BLaER1 treated with 17β-estradiol and CSF1 and Interleukin-3, amounts not matched to agents 10 nM and 100 nM (cell line): Measurements from ENCODE around the gene KRTAP4-12.
"Not testable (repeated sequence)": the region's sequence is repeated elsewhere in the genome, so short reads cannot be mapped to it uniquely, and the experiment has no call there.

ENCODE experiments used
- H3K27ac ChIP-seq, 11 experiments: shearing (Covaris generic); formaldehyde crosslinking; 2 replicates each; pipeline ENCODE4 v1.8.1; 2022
- H3K27me3 ChIP-seq, 11 experiments: shearing (Covaris generic); formaldehyde crosslinking; 2 replicates each; pipeline ENCODE4 v1.8.1; 2022
- H3K36me3 ChIP-seq, 11 experiments: shearing (Covaris generic); formaldehyde crosslinking; 2 replicates each; pipeline ENCODE4 v1.8.1; 2022
- H3K4me1 ChIP-seq, 10 experiments: shearing (Covaris generic); formaldehyde crosslinking; 2 replicates each; pipeline ENCODE4 v1.8.1; 2022
- H3K4me2 ChIP-seq, 11 experiments: shearing (Covaris generic); formaldehyde crosslinking; 2 replicates each; pipeline ENCODE4 v1.8.1; 2022
- H3K4me3 ChIP-seq, 10 experiments: shearing (Covaris generic); formaldehyde crosslinking; 2 replicates each; pipeline ENCODE4 v1.8.1; 2022
- H3K9ac ChIP-seq, 11 experiments: shearing (Covaris generic); formaldehyde crosslinking; 2 replicates each; pipeline ENCODE4 v1.8.1; 2022
- H3K9me3 ChIP-seq, 11 experiments: shearing (Covaris generic); formaldehyde crosslinking; replicated peaks in 1 of 11; 2 replicates each; pipeline ENCODE4 v1.8.1; 2022
- H4K20me1 ChIP-seq, 11 experiments: shearing (Covaris generic); formaldehyde crosslinking; 2 replicates each; pipeline ENCODE4 v1.8.1; 2022
- Cebpa-rat ChIP-seq, 11 experiments: shearing (Covaris generic); IDR thresholded peaks; 2 replicates each; pipeline ENCODE4 v1.8.1; 2022

The KRTAP4-12 gene

DNA sequence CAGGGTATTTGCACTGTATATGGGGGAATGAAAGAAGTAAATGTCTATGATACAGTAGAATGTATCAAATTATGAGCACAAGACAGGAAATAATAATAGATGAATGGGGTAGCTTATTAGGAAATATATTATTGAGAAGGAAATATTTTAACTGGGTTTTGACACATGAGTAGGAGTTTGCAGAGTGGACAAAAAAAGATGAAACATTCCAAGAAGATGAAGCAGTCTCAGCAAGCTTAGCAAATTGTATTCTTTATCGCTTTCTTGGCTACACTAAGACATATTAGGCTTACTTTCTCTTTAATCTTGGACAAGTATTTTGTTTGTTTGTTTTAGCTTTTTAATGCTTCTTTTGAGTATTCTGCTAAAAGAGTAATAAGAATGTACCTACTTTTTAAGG is 20.1 kb downstream of the KRTAP4-12 start:
- no peak for TF ChIP-seq Cebpa-rat (IDR thresholded peaks at IDR 0.05)
- Histone ChIP-seq H3K36me3 (no peaks in the 10 kb centered on the region), H3K4me1 (peaks cover 19 to 25% (median 23%) of the 10 kb centered on the region in 10 experiments), H4K20me1 (no peaks in the 10 kb centered on the region), H3K4me3 (no peak overlapping the region), H3K4me2 (no peak overlapping the region), H3K9ac (no peak overlapping the region), H3K27ac (no peak overlapping the region), H3K27me3 (no peaks in the 10 kb centered on the region), H3K9me3 (peaks cover 0 to 13% (median 3%) of the 10 kb centered on the region in 11 experiments; a peak in 5 of 22 replicates)

DNA sequence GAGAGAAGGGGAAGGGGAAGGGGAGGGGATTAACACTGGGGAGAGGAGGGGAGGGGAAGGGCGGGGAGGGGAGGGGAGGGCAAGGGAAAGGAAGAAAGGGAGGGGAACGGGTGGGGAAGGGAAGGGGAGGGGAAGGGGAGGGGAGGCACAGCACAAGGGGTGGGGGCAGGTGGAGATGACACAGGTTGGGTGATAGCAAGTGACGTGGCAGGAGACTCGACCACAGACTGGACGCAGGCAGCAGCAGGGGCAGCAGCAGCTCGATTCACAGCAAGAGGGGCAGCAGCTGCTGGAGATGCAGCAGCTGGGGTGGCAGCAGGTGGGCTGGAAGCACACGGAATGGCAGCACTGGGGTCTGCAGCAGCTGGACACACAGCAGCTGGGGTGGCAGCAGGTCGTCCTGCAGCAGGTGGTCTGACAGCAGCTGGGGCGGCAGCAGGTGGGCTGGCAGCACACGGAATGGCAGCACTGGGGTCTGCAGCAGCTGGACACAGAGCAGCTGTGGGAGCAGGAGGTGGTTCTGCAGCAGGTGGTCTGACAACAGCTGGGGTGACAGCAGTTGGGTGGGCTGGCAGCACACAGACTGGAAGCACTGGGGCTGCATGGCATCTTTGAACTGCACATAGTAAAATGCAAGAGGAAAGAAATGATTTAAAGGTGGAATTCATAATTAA is 22.3 kb downstream of the KRTAP4-12 start, which contains the start of gene KRTAP4-16:
Gene KRTAP4-16, minus strand, starts transcription at position 624 of the 674 bp plus-strand sequence. Its CDS starts 0 bp downstream, at position 624.
- Histone ChIP-seq H3K4me2 (no peak within 1 kb of the TSS), H4K20me1 (no peaks in the 10 kb centered on the region), H3K27me3 (no peaks in the 10 kb centered on the region), H3K4me1 (peaks cover 9 to 11% (median 11%) of the 10 kb centered on the region in 10 experiments), H3K9me3 (no peaks in the 10 kb centered on the region; a peak in 2 of 22 replicates), H3K36me3 (no peaks in the 10 kb centered on the region), H3K27ac (no peak within 1 kb of the TSS), H3K4me3 (no peak within 1 kb of the TSS), H3K9ac (no peak within 1 kb of the TSS)
- no peak for TF ChIP-seq Cebpa-rat (IDR thresholded peaks at IDR 0.05)

DNA sequence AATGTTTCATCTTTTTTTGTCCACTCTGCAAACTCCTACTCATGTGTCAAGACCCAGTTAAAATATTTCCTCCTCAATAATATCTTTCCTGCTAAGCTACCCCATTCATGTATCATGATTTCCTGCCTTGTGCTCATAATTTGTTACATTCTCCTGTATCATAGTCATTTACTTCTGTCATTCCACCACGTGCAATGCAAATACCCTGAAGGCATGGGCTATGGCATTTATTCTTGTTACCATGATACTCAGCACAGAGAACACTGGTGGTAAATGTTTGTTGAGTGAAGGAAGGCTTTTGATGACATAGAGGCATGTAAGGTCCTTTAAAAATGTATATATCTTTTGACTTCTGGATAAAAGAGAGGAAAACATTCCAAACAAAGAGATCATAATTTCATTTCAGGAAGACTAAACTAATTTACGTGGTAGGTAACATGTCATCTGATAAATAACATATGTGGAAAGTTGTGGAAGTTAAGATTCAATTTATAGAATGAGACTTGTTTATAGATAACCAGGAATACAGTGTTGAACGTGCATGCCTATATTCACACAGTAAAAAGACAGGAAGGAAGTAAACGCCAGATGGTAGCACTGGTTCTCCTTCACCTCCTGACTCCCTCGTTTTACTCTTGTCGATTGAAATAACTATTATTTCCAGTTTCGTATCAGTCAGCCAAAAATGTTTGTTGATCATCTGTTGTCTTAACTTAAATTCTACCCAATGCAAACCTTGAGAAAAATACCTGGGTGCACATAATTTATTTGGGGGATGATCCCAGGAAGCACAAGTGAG is 24.1 kb downstream of the KRTAP4-12 start:
- peak overlapping the region in 10 of 11 experiments; percentile 34 to 72 (median 45); a peak in 17 of 22 replicates for H3K4me2 ChIP-seq
- H3K4me3 ChIP-seq, H3K9ac ChIP-seq, H4K20me1 ChIP-seq, H3K27me3 ChIP-seq, H3K9me3 ChIP-seq, H3K27ac ChIP-seq, H3K36me3 ChIP-seq: not testable (repeated sequence)
- peaks cover 9 to 11% (median 11%) of the 10 kb centered on the region in 10 experiments for H3K4me1 ChIP-seq

- no peak overlapping the region for H3K27ac ChIP-seq
- H3K4me1 ChIP-seq: peaks cover 9 to 11% (median 11%) of the 10 kb centered on the region in 10 experiments
- no peak overlapping the region for H3K4me3 ChIP-seq
- peaks cover 8 to 13% (median 10%) of the 10 kb centered on the region in 11 experiments for H3K9me3 ChIP-seq
- H3K4me2 ChIP-seq: no peak overlapping the region
- no peak for TF ChIP-seq Cebpa-rat (IDR thresholded peaks at IDR 0.05)
- H3K27me3 ChIP-seq: no peaks in the 10 kb centered on the region
- no peak overlapping the region for H3K9ac ChIP-seq
- H3K36me3 ChIP-seq: no peaks in the 10 kb centered on the region
- no peaks in the 10 kb centered on the region for H4K20me1 ChIP-seq
These were observed 25.5 kb downstream of the KRTAP4-12 start for GRCh38 chr17:41098481-41098880.

DNA sequence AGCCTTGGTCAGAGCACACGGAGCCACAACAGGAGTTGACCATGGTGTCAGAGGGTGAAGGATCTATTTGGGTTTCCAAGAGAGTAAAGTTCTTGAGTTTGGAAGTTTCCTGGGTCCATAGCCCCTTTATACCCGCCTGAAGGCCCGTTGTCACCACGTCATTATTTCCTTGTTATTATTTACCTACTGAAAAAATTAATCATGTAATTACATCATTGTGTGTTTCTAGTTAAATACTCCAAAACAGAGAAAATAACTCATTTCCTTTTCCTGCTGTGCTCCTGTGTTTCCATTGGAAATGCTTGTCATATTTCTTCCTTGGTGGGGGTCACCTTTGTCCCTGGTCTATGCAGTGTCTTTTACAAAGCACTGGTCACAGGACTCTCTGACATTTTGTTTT is 25.9 kb downstream of the KRTAP4-12 start, which contains the start of gene KRTAP4-8:
Gene KRTAP4-8, minus strand, starts transcription at position 101 of the 400 bp plus-strand sequence. Its CDS starts 58 bp downstream, at position 43.
- Histone ChIP-seq H3K4me3 (no peak within 1 kb of the TSS), H3K27ac (no peak within 1 kb of the TSS), H3K4me1 (peaks cover 9 to 11% (median 11%) of the 10 kb centered on the region in 10 experiments), H3K9ac (no peak within 1 kb of the TSS), H4K20me1 (no peaks in the 10 kb centered on the region), H3K36me3 (no peaks in the 10 kb centered on the region), H3K9me3 (peaks cover 13 to 17% (median 14%) of the 10 kb centered on the region in 11 experiments), H3K4me2 (no peak within 1 kb of the TSS), H3K27me3 (no peaks in the 10 kb centered on the region)
- TF ChIP-seq Cebpa-rat (IDR thresholded peaks at IDR 0.05): no peak

GRCh38 chr17:41096055-41096454 is 27.9 kb downstream of the KRTAP4-12 start:
- no peaks in the 10 kb centered on the region for H3K27me3 ChIP-seq
- peaks cover 9 to 11% (median 11%) of the 10 kb centered on the region in 10 experiments for H3K4me1 ChIP-seq
- no peak overlapping the region for H3K9ac ChIP-seq
- H3K4me3 ChIP-seq: no peak overlapping the region
- no peak overlapping the region for H3K27ac ChIP-seq
- TF ChIP-seq Cebpa-rat (IDR thresholded peaks at IDR 0.05): no peak
- no peaks in the 10 kb centered on the region for H3K36me3 ChIP-seq
- no peaks in the 10 kb centered on the region for H4K20me1 ChIP-seq
- peaks cover 19 to 35% (median 29%) of the 10 kb centered on the region in 11 experiments for H3K9me3 ChIP-seq
- H3K4me2 ChIP-seq: no peak overlapping the region

DNA sequence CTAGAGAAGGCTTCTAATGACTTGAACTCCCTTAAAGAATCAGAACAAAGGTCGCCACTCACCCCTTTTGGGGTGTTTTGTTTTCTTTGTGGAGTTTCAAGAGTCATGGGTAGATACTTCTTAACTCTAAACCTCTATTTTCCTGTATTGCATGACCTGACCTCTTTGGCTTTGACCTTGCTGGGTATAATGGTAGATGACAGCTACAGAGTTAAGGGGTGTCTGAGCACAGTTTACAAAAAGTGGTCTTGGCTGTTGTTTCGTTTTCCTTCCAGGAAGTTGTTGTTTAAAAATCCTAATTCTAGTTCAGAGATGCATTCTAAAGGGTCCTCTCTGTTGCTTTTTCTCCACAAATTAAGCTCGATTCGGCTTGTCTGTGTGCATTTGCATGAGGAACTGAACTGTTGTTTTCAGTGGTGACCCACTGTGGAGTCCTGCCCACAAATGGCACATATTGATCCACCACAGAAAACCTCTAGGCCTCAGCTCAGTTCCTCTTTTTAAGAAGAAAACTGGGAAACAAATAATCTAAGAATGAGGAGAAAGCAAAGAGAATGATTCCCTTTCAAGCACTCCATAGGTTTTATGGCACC is 35.1 kb downstream of the KRTAP4-12 start:
- H3K27me3 ChIP-seq, H3K4me2 ChIP-seq, H4K20me1 ChIP-seq, H3K9ac ChIP-seq, H3K36me3 ChIP-seq, H3K4me1 ChIP-seq, H3K4me3 ChIP-seq, H3K27ac ChIP-seq: not testable (repeated sequence)
- peaks cover 14 to 29% (median 24%) of the 10 kb centered on the region in 11 experiments for H3K9me3 ChIP-seq

- not testable (repeated sequence) for H3K9me3 ChIP-seq, H3K4me3 ChIP-seq, H4K20me1 ChIP-seq, H3K36me3 ChIP-seq, H3K27ac ChIP-seq, H3K4me1 ChIP-seq, H3K27me3 ChIP-seq, H3K9ac ChIP-seq, H3K4me2 ChIP-seq
These were observed 39.7 kb downstream of the KRTAP4-12 start, which contains the start of gene KRTAP4-7 for GRCh38 chr17:41084100-41084856. KRTAP4-7 (plus strand) TSS chr17:41084150; CDS start chr17:41084207, 57 bp downstream.

DNA sequence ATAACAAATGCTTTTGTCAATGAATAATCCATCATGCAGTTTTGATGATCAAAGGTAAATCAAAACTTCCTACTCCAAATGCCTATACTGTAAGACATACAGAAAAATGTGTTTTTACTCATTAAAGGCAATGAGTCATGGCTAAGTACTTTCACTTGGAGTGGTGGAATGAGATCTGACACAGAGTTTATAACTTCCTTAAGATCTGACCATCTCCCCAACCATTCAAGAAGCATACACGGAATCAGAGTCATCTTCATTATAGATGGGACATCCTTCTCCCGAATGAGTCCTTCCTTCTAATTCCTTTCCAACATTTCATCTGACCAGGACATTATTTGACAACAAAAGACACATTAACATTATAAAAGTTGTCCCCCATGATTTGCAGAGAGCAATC is 40.6 kb downstream of the KRTAP4-12 start:
- not testable (repeated sequence) for H3K27ac ChIP-seq, H3K4me2 ChIP-seq

More for the DNA sequence above, 40.6 kb downstream of the KRTAP4-12 start:
- H3K27me3 ChIP-seq, H3K9me3 ChIP-seq, H3K9ac ChIP-seq, H4K20me1 ChIP-seq, H3K4me1 ChIP-seq, H3K36me3 ChIP-seq, H3K4me3 ChIP-seq: not testable (repeated sequence)
